ENCODE data around the gene AGBL4.
"Not testable (repeated sequence)": the region's sequence is repeated elsewhere in the genome, so short reads cannot be mapped to it uniquely, and the experiment has no call there.

Gene AGBL4

GRCh38 chr1:49339043-49339442 lies 684.7 kb downstream of the AGBL4 start:
- TF ChIP-seq CTCF (IDR thresholded peaks at IDR 0.05; ENCODE audit: control extremely low read depth, extremely low read depth, low read depth, missing control alignments) = no peak
- DNase-seq (ENCODE audit: extremely low spot score) = no peak
- ChIA-PET CTCF (interaction anchor here (1.7 kb wide), 1 partner anchor 20 kb away, joined by 4 read pairs; no protein-coding TSS in a partner anchor), POLR2A (no interaction called here)

- DNase-seq (ENCODE audit: extremely low spot score) = no peak
- no peak for TF ChIP-seq CTCF (IDR thresholded peaks at IDR 0.05; ENCODE audit: control extremely low read depth, extremely low read depth, low read depth, missing control alignments)
- ChIA-PET CTCF (no interaction called here), POLR2A (no interaction called here)
These were observed 686.5 kb downstream of the AGBL4 start for GRCh38 chr1:49337251-49337650.

GRCh38 chr1:49333906-49334305 lies 689.8 kb downstream of the AGBL4 start:
- ChIA-PET POLR2A (no interaction called here), CTCF (no interaction called here)
- no peak for DNase-seq (ENCODE audit: extremely low spot score)
- TF ChIP-seq CTCF (IDR thresholded peaks at IDR 0.05; ENCODE audit: control extremely low read depth, extremely low read depth, low read depth, missing control alignments) = no peak

- ChIA-PET POLR2A (no interaction called here), CTCF (no interaction called here)
- no peak for TF ChIP-seq CTCF (IDR thresholded peaks at IDR 0.05; ENCODE audit: control extremely low read depth, extremely low read depth, low read depth, missing control alignments)
- no peak for DNase-seq (ENCODE audit: extremely low spot score)
These were observed 692.5 kb downstream of the AGBL4 start for GRCh38 chr1:49331066-49331852.

- DNase-seq (ENCODE audit: extremely low spot score) = no peak
- ChIA-PET CTCF (no interaction called here), POLR2A (no interaction called here)
- TF ChIP-seq CTCF (IDR thresholded peaks at IDR 0.05; ENCODE audit: control extremely low read depth, extremely low read depth, low read depth, missing control alignments) = no peak
These were observed 699.7 kb downstream of the AGBL4 start for GRCh38 chr1:49323925-49324540.

GRCh38 chr1:49320493-49320892 lies 703.3 kb downstream of the AGBL4 start:
- DNase-seq (ENCODE audit: extremely low spot score); POLR2A ChIA-PET; CTCF ChIA-PET: not testable (repeated sequence)

- TF ChIP-seq CTCF (IDR thresholded peaks at IDR 0.05; ENCODE audit: control extremely low read depth, extremely low read depth, low read depth, missing control alignments) = no peak
- DNase-seq (ENCODE audit: extremely low spot score) = no peak
- POLR2A ChIA-PET = no interaction called here
- CTCF ChIA-PET = no interaction called here
These were observed 704.3 kb downstream of the AGBL4 start for GRCh38 chr1:49319426-49319963.

Data from GM10248 (cell line).